Stimulated activated CD8-positive, alpha-beta memory T cell treated with anti-CD3 and anti-CD28 coated beads, Interleukin-12 subunit alpha, Interleukin-12 subunit beta, amount 100 ng/mL, for 4 hours (primary cell): ENCODE data around the gene GRK5.

ENCODE experiments used
- DNase-seq: peaks from one replicate; pipeline ENCODE4 v3.0.0-alpha.2; 2020; ENCODE audit warnings: low read depth

GRK5 gene

DNA sequence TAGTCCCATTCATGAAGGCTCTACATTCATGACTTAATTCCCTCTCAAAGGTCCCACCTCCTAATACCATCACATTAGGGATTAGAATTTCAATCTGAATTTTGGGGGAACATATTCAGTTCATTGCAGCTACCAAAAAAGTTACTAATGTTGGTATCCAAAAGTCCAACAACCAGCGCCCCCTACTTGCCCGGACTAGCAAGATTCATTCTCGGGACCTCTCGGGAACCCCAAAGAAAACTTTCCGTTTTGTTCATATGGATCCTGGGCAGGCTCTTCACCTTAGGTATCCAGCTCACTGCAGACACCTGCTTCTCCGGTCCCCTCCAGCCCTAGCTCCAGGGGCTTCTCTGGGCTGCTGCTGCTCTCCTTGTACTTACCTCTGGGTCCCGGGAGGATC lies 8.9 kb upstream of the GRK5 start:
- no peak for DNase-seq

- no peak for DNase-seq
Observed at GRCh38 chr10:119199231-119199992, 8.0 kb upstream of the GRK5 start.

DNA sequence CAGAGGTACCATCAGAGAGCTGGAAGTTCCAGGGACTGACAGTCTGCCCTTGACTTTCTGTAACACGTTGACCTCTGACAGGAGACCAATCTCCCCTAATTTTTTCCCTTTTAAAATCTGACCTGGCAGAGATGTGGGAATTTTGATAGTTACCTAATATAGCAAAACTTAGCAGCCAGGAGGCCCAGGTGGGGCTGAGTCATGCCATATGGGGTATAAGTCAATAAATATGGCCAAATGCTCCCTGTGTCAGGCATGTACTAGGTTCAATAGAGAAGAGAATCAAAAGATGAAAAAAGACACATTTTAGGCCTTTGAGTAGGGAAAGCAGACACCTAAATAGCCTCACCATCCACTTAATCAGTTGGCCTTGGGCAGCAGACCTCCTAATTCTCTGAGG lies 6.1 kb upstream of the GRK5 start:
- DNase-seq, result no peak

DNA sequence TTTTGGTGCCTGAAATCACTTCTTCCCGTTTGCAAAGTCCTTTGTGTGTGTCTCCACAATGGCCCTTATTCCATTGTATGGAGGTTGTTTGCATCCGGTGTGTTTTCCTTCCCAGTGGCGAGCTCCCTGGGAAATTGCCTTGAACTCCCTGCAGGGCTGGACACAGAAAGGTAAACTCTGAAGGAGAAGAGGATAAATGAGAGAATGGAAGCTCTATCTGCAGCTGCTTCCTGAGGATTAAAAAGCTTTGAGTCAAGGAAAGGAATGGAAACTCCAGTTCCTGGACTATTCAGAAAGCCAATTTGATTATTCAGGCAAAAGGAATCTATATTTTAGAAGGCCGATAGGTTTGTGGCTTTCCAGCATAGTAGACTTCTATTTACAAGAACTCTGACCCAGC lies 4.4 kb upstream of the GRK5 start:
- DNase-seq, result no peak

- peak; percentile 5 for DNase-seq
Observed at GRCh38 chr10:119205894-119206602, 1.3 kb upstream of the GRK5 start.

DNA sequence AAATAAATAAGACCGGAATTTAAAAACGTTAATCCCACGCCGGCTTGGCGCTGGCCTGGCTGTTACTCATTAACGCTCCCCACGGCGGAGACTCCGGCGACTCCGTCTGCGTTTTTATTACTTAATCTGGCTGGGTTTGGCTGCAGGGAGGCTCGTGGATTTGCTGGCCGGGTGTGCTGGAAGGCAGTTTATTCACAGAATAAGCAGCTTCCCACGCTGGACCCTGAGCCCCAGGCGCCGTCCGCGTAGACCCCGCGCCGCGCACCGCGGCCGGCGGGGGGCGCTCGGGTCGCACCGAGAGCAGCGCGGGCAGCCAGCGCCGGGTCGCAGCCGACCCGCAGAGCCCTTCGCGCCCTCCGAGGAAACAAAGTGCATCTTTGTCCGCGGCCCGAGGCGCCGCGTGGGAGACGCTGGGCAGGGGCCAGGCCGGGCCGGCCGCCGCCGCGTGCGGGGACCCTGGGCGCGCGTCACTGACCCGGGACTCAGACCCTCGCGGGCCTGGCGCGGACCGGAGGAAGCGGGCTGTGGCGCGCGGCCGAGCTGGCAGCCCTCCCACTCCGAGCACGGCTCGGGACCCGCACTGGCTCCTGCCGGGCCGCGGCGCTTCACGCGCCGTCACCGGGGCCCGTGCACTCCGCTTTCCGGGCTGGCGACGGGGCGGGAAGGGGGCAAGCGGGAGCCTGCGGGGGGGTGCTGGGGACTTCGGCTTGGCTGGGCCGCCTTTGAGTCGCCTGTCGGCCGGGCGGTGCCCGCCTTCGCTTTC lies 587 bp upstream of the GRK5 start:
- DNase-seq, result peak; percentile 70

- DNase-seq, result peak; percentile 4
Observed at GRCh38 chr10:119207713-119208552, 562 bp downstream of the GRK5 start.

DNA sequence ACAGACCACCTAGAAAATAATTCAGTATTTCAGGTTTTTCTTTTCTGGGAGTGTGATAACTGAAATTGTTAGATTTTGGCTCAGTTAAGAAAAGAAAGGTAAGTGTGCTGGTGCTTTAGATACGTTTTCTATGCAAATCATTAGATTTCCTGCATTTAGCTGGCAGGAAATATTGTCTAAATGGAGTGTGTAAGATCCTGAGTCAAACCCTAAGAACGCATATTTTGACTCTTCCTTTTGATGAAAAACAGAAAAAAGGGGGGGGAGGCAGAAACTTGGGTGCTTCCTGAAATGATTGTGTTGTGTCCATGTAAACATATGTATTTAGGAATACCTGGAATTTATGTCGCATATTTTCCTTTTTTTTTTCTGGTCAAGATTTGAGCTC lies 1.2 kb downstream of the GRK5 start:
- no peak for DNase-seq

DNA sequence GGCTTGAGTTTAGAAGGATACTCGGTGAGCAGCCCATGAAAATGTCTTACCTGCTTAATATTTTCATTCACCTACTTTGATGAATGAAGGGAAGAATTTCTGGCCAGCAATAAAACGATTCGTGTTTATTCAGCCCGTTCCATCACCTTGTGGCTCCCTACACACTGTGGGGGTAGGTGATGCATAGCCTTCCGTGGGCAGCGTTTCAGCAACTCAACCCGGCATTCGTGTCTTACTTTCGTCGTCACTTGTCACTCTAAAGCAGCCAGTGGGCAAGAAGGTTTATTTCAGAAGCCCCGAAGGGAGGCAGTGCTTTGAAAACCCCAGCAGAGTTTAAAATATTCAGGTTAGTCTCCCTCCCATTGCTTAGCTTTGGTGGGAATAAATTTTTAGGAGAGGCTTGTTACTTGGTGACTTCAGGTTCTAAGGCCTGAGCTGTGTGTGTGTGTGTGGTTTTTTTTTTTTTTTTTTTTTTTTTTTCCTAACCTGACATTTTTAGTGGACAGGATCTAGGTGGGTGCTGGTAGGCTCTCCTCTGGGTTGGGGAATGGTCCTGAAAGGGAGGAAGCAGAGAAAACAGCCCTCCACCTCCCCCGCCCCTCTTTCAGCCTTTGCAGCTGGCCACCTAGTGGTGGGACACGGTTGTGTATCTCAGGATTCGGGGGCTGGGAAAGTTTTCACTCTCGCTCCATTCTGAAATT lies 1.8 kb downstream of the GRK5 start:
- DNase-seq, result peak; percentile 25

DNA sequence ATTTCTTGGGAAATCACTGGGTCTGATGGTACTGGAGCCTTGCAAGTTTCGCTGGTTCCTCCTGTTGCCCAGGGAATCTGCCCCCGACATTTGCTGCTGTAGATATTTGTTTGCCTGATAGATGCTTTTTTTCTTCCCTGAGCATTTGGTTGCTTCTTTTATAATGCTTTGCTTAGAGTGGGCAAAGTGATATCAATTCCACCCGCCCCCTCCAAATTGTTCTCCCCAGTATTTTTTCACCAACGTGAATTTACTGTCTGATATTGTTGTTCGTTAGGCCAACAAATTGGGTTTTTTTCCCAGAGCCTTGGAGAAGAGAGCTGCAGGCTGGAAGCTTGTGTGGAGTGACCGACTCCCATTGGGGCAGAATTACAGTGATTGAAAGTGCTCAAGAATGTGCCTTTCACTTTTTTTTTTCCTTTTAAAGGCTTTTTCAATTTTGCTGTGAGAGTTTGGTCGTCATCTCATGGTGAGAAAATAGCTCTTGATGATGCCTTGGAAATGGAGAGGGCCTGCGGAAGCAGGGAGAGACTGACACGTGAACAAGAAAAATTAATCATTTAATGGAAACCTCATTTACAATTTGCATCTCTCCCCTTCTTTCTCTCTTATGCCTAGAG lies 2.5 kb downstream of the GRK5 start:
- no peak for DNase-seq

GRCh38 chr10:119210633-119211032 lies 3.3 kb downstream of the GRK5 start:
- DNase-seq, result no peak

DNA sequence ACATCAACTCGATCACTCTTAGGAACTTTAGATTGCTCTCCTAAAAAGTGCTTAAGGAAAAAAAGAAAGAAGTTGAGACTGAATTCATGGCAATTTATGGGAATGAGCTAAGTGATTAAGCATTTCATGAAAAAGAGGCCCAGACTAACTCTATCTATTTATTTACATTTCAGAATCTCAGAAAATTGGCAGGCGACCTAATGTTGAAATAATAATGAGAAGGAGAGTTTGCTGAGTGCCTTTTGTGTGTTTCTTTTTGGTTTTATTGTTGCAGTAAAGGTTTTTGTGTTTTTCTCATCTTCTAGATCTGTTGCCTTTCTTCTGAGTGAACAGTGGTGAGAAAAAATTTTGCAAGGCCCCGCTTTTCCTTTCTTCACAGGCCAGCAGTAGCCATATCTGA lies 3.8 kb downstream of the GRK5 start:
- DNase-seq, result no peak

DNA sequence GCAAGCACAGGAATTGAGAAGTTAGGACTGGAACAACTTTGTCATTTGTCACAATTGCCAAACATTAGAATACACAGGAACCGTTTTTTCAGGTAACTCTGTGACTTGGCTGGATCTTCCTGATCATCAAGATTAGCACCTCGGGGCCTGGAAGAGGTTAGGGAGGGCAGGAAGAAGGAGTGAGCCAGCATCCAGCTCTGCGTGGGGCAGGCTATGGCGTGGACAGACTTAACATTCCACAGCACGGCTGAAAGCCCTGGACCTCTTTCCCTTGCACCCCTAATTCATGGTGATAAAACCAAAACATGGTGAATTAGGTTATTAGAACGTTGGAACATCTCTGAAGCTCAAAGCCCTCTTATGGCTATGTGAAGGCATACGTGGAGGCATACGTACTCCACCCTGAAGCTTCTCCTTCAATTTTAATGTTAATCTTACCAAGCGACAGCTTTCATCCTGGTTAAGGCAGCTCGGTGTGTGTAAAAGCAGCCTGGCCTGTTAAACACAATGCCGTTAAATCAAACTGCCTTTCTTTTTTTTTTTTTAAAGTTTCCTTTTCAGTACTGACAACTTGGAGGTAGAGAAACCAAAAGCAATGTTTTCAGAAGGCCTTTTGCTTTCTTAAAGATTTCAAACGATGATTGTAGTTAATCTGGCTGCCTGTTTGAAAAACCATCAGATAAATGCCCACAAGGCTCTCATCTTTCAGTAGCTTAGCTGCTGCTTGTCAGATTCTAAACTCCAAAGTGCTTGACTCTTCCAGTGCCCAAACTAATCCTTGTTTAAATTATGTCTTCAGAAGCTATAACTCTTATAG lies 4.5 kb downstream of the GRK5 start:
- no peak for DNase-seq

- DNase-seq, result no peak
Observed at GRCh38 chr10:119215371-119215770, 8.0 kb downstream of the GRK5 start.

DNA sequence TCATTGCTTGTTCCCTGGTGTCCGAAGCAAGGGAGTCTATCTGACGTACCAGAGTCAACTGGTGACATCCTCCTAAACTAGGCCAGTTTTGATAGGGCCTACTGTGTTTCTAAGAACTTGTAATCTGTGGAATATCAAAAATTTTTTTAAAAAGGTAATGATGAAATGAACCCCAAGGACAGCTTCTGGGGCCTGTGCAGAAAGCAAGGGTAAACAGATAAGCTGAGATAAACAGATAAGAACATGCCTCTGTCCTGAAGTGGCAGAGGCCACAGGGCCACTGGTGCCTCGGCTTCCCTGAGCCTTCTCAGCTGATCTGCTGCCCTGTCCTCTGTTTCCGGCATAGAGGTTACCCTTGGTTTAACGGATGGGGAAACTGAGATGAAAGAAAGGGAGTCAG lies 8.8 kb downstream of the GRK5 start:
- no peak for DNase-seq

- no peak for DNase-seq
Observed at GRCh38 chr10:119217401-119217800, 10.0 kb downstream of the GRK5 start.

DNA sequence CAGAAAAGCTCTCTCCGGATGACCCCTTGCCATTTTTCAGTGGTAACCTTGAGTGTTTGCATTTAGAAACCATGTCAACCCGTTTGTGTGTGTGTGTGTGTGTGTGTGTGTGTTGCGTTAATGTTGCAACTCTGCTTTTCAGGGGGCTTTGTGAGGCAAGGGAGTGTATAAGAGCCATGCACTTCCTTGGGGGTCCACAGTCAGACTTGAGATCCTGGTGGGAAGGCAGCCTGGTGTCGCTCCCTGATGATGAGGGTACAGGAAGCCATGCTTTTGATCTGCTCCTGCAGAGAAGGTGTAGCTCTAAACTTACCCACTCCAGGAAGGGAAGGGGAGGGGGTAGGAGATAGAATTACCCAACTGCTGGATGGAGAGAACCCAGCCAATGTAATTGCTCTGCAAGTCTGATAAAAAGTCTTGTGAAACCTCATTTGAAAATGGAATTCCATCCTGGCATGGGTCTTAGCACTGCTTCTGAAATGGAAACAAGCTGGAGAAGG lies 10.7 kb downstream of the GRK5 start:
- DNase-seq, result no peak

DNA sequence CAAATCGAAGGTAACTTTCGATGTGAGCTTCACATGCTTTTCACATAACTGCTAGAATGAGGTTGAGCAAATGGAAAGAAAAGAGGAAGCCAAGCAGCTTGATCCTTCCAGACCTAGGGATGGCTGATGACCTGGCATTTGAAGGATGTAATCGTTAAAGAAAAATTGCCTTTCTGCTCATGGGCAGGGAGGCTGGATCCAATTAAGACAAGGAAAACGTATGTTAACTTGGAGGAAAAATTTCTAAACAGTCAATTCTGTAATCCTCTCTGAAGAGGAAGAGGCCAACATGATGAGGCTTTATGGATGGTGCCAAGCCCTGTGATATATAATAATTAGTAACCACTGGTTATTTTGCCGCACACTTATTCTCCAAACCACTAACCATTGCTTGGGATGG lies 12.5 kb downstream of the GRK5 start:
- DNase-seq, result no peak

DNA sequence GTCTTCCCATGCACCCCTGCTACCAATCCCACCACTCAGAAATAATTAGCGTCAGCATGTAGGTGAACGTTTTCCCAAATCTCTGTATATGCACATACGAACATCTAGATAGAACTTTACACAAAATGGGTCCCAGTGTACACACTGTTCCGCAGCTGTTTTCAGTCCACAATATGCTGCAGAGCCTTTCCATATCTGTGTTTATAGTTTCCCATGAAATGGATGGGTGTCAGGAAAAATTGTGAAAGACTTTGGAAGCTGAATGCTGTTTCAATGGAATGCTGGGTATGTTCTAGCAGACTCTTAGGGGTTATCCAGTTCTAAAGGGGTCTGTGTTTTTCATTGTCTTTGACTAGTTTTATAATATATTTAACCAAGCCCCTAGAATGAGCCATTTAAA lies 13.8 kb downstream of the GRK5 start:
- DNase-seq, result no peak

DNA sequence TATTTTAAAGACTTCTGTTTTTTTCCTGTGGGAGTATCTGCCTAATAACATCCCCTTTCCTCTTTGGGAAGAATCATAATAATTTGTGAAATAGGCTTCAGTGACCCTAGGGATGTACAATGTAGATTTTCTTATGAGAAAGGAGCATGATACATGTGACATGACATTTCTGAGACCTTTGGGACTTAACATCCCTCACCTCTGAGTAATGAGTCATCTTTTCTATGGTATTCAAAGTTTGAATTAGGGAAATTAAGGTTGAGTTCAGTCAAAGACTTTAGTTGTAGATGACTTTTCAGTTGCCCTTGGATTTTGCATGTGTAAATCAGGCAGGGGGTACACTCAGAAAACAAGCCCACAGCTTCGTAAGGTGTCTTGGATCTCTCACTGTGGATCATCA lies 14.3 kb downstream of the GRK5 start:
- DNase-seq, result no peak
